Neural cell (in vitro differentiated cells): ENCODE data around the gene SLC38A11. TPM values are rescaled to one million over a fixed set of nuclear protein-coding genes. Genes with fewer than 3 reads are reported as not detected.

Experiments used
- H2AFZ ChIP-seq: fragments of 200-600, 300-800 bp; sonication (generic), shearing (Covaris generic); 2 replicates; pipeline ENCODE4 v1.6.0; 2014; ENCODE audit warnings: low read depth, mild to moderate bottlenecking, antibody characterized with exemption, low read length, moderate library complexity
- H3F3A ChIP-seq: fragments of 200-600 bp; shearing (Covaris generic); 2 replicates; pipeline ENCODE4 v1.6.1; 2016; ENCODE audit warnings: mild to moderate bottlenecking, moderate library complexity, mixed read lengths, antibody characterized with exemption, low read length; ENCODE audit not compliant: insufficient read depth, poor library complexity, severe bottlenecking
- H3K27ac ChIP-seq: fragments of 200-600, 300-800 bp; sonication (generic), shearing (Covaris generic); 2 replicates; pipeline ENCODE4 v1.5.1; 2014; ENCODE audit warnings: mild to moderate bottlenecking, low read length, moderate library complexity
- H3K27me3 ChIP-seq: fragments of 300-800, 200-600 bp; sonication (generic), shearing (Covaris generic); 2 replicates; pipeline ENCODE4 v1.6.0; 2014; ENCODE audit warnings: mild to moderate bottlenecking, low read depth, low read length, moderate library complexity; ENCODE audit not compliant: insufficient read depth
- H3K36me3 ChIP-seq: fragments of 300-800, 200-600 bp; sonication (generic), shearing (Covaris generic); 2 replicates; pipeline ENCODE4 v1.5.1; 2014; ENCODE audit warnings: mild to moderate bottlenecking, antibody characterized with exemption, low read length, moderate library complexity; ENCODE audit not compliant: insufficient read depth
- H3K4me2 ChIP-seq: fragments of 300-800, 200-600 bp; sonication (generic), shearing (Covaris generic); 2 replicates; pipeline ENCODE4 v1.6.0; 2014; ENCODE audit warnings: mild to moderate bottlenecking, low read length
- H3K4me3 ChIP-seq: fragments of 300-800, 200-600 bp; sonication (generic), shearing (Covaris generic); 2 replicates; pipeline ENCODE4 v1.5.1; 2014; ENCODE audit warnings: mild to moderate bottlenecking, low read length, moderate library complexity
- H3K79me2 ChIP-seq: fragments of 200-600 bp; shearing (Covaris generic); replicated peaks from 2 replicates; pipeline ENCODE4 v1.6.0; 2014; ENCODE audit warnings: mild to moderate bottlenecking, low read length, moderate library complexity; ENCODE audit not compliant: insufficient read depth
- H3K9ac ChIP-seq: fragments of 300-800, 200-600 bp; sonication (generic), shearing (Covaris generic); 2 replicates; pipeline ENCODE4 v1.6.1; 2016; ENCODE audit warnings: mild to moderate bottlenecking, low read length, mixed read lengths
- H3K9me2 ChIP-seq: fragments of 200-600 bp; shearing (Covaris generic); 2 replicates; pipeline ENCODE4 v1.6.1; 2016; ENCODE audit warnings: mild to moderate bottlenecking, low read length, mixed read lengths; ENCODE audit not compliant: insufficient read depth
- H3K9me3 ChIP-seq: fragments of 200-600, 300-800 bp; sonication (generic), shearing (Covaris generic); 2 replicates; pipeline ENCODE4 v1.6.1; 2016; ENCODE audit warnings: mild to moderate bottlenecking, mixed run types, low read length, moderate library complexity, mixed read lengths
- H4K20me1 ChIP-seq: fragments of 200-600 bp; shearing (Covaris generic); 2 replicates; pipeline ENCODE4 v1.6.1; 2016; ENCODE audit warnings: mild to moderate bottlenecking, mixed run types; ENCODE audit not compliant: insufficient read depth
- CTCF ChIP-seq: fragments of 450-650 bp; IDR thresholded peaks from 2 replicates; pipeline ENCODE4 v1.5.1; 2014; ENCODE audit warnings: antibody characterized with exemption, mild to moderate bottlenecking, moderate library complexity; ENCODE audit not compliant: poor library complexity, severe bottlenecking
- EP300 ChIP-seq: fragments of 450-650 bp; conservative IDR thresholded peaks from 2 replicates; pipeline ENCODE4 v1.6.1; 2014; ENCODE audit warnings: antibody characterized with exemption, mild to moderate bottlenecking, moderate library complexity; ENCODE audit not compliant: poor library complexity, severe bottlenecking
- EZH2 ChIP-seq: fragments of 200-600, 300-800 bp; shearing (Covaris generic), sonication (generic); IDR thresholded peaks from 2 replicates; pipeline ENCODE4 v1.6.1; 2014; ENCODE audit warnings: antibody characterized with exemption, low read length, borderline replicate concordance, mild to moderate bottlenecking; ENCODE audit not compliant: insufficient read depth, poor library complexity, severe bottlenecking
- MXI1 ChIP-seq: fragments of 450-650 bp; conservative IDR thresholded peaks from 2 replicates; pipeline ENCODE4 v1.6.1; 2014; ENCODE audit warnings: antibody characterized with exemption, mild to moderate bottlenecking; ENCODE audit not compliant: poor library complexity, severe bottlenecking
- POLR2AphosphoS5 ChIP-seq: IDR thresholded peaks from 2 replicates; pipeline ENCODE4 v1.6.1; 2012
- RAD21 ChIP-seq: fragments of 450-650 bp; conservative IDR thresholded peaks from 2 replicates; pipeline ENCODE4 v1.6.1; 2014; ENCODE audit warnings: antibody characterized with exemption, mild to moderate bottlenecking, moderate library complexity
- REST ChIP-seq: IDR thresholded peaks from 2 replicates; pipeline ENCODE4 v1.6.1; 2012; ENCODE audit warnings: borderline replicate concordance
- SMC3 ChIP-seq: fragments of 450-650 bp; conservative IDR thresholded peaks from 2 replicates; pipeline ENCODE4 v1.6.1; 2014; ENCODE audit warnings: antibody characterized with exemption, mild to moderate bottlenecking, moderate library complexity; ENCODE audit not compliant: poor library complexity
- TAF1 ChIP-seq: IDR thresholded peaks from 2 replicates; pipeline ENCODE4 v1.6.1; 2012; ENCODE audit warnings: low read depth
- polyA plus RNA-seq: library from polyadenylated mRNA; depleted of rRNA; stranded (reverse); fragments of >200 nt; gene quantifications from 2 replicates; pipeline ENCODE4 v1.2.3, GENCODE V29; 2014

SLC38A11 gene
- polyA plus RNA-seq, 1 donor from 2014 or later: not detected

GRCh38 chr2:164922134-164922533, 33.2 kb downstream of the SLC38A11 start:
- Histone ChIP-seq H3K27me3 (no peaks in the 10 kb centered on the region), H3F3A (no peaks in the 10 kb centered on the region), H2AFZ (no peak overlapping the region), H3K4me2 (no peak overlapping the region), H4K20me1 (no peaks in the 10 kb centered on the region), H3K9ac (no peak overlapping the region), H3K9me2 (no peaks in the 10 kb centered on the region), H3K4me3 (no peak overlapping the region), H3K79me2 (no peaks in the 10 kb centered on the region), H3K36me3 (no peaks in the 10 kb centered on the region), H3K9me3 (no peaks in the 10 kb centered on the region), H3K27ac (no peak overlapping the region)
- no peak for TF ChIP-seq MXI1
- TF ChIP-seq SMC3: no peak
- no peak for TF ChIP-seq POLR2AphosphoS5
- no peak for TF ChIP-seq EP300
- TF ChIP-seq EZH2: no peak
- TF ChIP-seq TAF1: no peak
- no peak for TF ChIP-seq REST
- no peak for TF ChIP-seq RAD21
- no peak for TF ChIP-seq CTCF

GRCh38 chr2:164920430-164920829, 34.9 kb downstream of the SLC38A11 start:
- Histone ChIP-seq H3K4me3 (no peak overlapping the region), H3K4me2 (no peak overlapping the region), H3K27ac (no peak overlapping the region), H3K79me2 (no peaks in the 10 kb centered on the region), H3K9me3 (no peaks in the 10 kb centered on the region), H3K9me2 (no peaks in the 10 kb centered on the region), H4K20me1 (no peaks in the 10 kb centered on the region), H3K27me3 (no peaks in the 10 kb centered on the region), H2AFZ (no peak overlapping the region), H3K9ac (no peak overlapping the region), H3K36me3 (no peaks in the 10 kb centered on the region), H3F3A (no peaks in the 10 kb centered on the region)
- no peak for TF ChIP-seq REST
- TF ChIP-seq MXI1: no peak
- no peak for TF ChIP-seq CTCF
- TF ChIP-seq RAD21: no peak
- no peak for TF ChIP-seq EZH2
- no peak for TF ChIP-seq EP300
- no peak for TF ChIP-seq SMC3
- no peak for TF ChIP-seq POLR2AphosphoS5
- TF ChIP-seq TAF1: no peak
